ENCODE data around the gene DHDDS. TPM values are rescaled to one million over a fixed set of nuclear protein-coding genes. Genes with fewer than 3 reads are reported as not detected.
A peak's percentile ranks its signal among the peaks of the same experiment; 100 is the strongest.

Gene DHDDS
- polyA plus RNA-seq, 1 donor from 2014 or later, result 28.9 TPM

GRCh38 chr1:26417111-26417759, 14.9 kb upstream of the DHDDS start:
- Histone ChIP-seq H3K27me3 (ENCODE audit: insufficient read depth, low read depth, low read length) (no peaks in the 10 kb centered on the region), H3K79me2 (replicated peaks; ENCODE audit: insufficient read depth, low read length) (peaks cover 65% of the 10 kb centered on the region), H3K9me3 (ENCODE audit: low read length) (no peaks in the 10 kb centered on the region), H2AFZ (ENCODE audit: low read depth, low read length) (no peak overlapping the region), H3K36me3 (ENCODE audit: insufficient read depth, low read length) (no peaks in the 10 kb centered on the region), H3K4me3 (ENCODE audit: low read length) (no peak overlapping the region), H3K27ac (ENCODE audit: low read length) (no peak overlapping the region), H3K9ac (ENCODE audit: low read length) (no peak overlapping the region), H3F3A (ENCODE audit: insufficient read depth, low read length, poor library complexity, severe bottlenecking) (peaks cover 6% of the 10 kb centered on the region), H3K4me2 (ENCODE audit: low read length) (no peak overlapping the region), H4K20me1 (ENCODE audit: insufficient read depth) (no peaks in the 10 kb centered on the region), H3K9me2 (ENCODE audit: insufficient read depth, low read length) (no peaks in the 10 kb centered on the region)
- no peak for TF ChIP-seq TAF1 (IDR thresholded peaks at IDR 0.05; ENCODE audit: low read depth)
- no peak for TF ChIP-seq EZH2 (IDR thresholded peaks at IDR 0.05; ENCODE audit: borderline replicate concordance, insufficient read depth, low read length, poor library complexity, severe bottlenecking)
- TF ChIP-seq SMC3 (conservative IDR thresholded peaks at IDR 0.05; ENCODE audit: poor library complexity), result peak; percentile 72
- TF ChIP-seq CTCF (IDR thresholded peaks at IDR 0.05; ENCODE audit: poor library complexity, severe bottlenecking), result peak; percentile 75
- TF ChIP-seq RAD21 (conservative IDR thresholded peaks at IDR 0.05), result peak; percentile 67

DNA sequence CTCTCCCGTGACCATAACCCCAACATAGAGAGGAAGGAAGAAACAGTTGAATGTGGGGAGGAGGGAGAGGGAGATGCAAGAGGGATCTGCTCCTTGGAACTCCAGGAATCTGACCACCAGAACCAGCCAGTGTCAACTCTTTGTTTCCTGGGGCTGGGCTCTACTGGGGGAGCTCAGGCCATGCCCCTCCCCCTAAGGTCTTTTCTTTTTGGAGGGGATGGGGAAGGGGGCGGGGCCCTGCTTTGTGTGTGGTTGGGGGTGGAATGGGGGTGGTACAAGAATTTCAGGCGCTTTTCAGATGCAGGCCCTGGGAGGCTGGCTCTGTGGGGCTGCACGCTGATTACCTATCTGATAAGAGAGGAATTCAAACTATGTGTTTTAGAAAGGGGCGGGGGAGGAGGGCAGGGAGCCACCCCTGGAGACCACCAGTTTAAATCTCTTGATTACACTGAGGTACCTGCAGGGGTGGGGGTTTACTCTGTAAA, 13.2 kb upstream of the DHDDS start:
- H3K27ac ChIP-seq (ENCODE audit: low read length), result no peak overlapping the region
- H3K9me2 ChIP-seq (ENCODE audit: insufficient read depth, low read length), result no peaks in the 10 kb centered on the region
- peaks cover 65% of the 10 kb centered on the region for H3K79me2 ChIP-seq (replicated peaks; ENCODE audit: insufficient read depth, low read length)
- H3K4me3 ChIP-seq (ENCODE audit: low read length), result no peak overlapping the region
- TF ChIP-seq CTCF (IDR thresholded peaks at IDR 0.05; ENCODE audit: poor library complexity, severe bottlenecking), result no peak
- no peak for TF ChIP-seq TAF1 (IDR thresholded peaks at IDR 0.05; ENCODE audit: low read depth)
- TF ChIP-seq POLR2AphosphoS5 (IDR thresholded peaks at IDR 0.05), result no peak
- no peak for TF ChIP-seq EZH2 (IDR thresholded peaks at IDR 0.05; ENCODE audit: borderline replicate concordance, insufficient read depth, low read length, poor library complexity, severe bottlenecking)
- no peak overlapping the region for H3K9ac ChIP-seq (ENCODE audit: low read length)
- no peak overlapping the region for H2AFZ ChIP-seq (ENCODE audit: low read depth, low read length)
- H3K27me3 ChIP-seq (ENCODE audit: insufficient read depth, low read depth, low read length), result no peaks in the 10 kb centered on the region
- peaks cover 6% of the 10 kb centered on the region for H3F3A ChIP-seq (ENCODE audit: insufficient read depth, low read length, poor library complexity, severe bottlenecking)
- no peak overlapping the region for H3K4me2 ChIP-seq (ENCODE audit: low read length)
- H4K20me1 ChIP-seq (ENCODE audit: insufficient read depth), result no peaks in the 10 kb centered on the region
- no peaks in the 10 kb centered on the region for H3K9me3 ChIP-seq (ENCODE audit: low read length)
- no peaks in the 10 kb centered on the region for H3K36me3 ChIP-seq (ENCODE audit: insufficient read depth, low read length)

DNA sequence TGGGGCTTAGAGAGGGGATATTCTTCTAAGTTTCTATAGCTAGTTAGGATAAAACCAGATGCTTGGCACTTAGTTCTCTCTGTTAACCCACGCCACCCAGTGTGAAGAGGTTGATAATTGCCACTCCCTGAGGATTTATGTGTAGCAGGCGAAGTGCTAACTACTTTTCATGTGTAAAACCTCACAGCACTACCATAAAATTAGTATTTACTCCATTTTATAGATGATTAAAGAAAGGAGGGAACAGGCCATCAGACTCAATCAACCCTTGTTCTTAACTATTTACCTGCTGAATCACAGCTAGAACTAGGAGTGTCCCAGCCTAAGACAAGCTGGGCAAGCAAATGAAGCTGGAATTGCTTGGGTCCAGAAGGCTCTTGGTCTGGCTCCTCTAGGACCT, 12.6 kb upstream of the DHDDS start:
- Histone ChIP-seq H2AFZ (ENCODE audit: low read depth, low read length) (no peak overlapping the region), H4K20me1 (ENCODE audit: insufficient read depth) (no peaks in the 10 kb centered on the region), H3K9ac (ENCODE audit: low read length) (no peak overlapping the region), H3K27me3 (ENCODE audit: insufficient read depth, low read depth, low read length) (no peaks in the 10 kb centered on the region), H3K9me2 (ENCODE audit: insufficient read depth, low read length) (no peaks in the 10 kb centered on the region), H3K79me2 (replicated peaks; ENCODE audit: insufficient read depth, low read length) (peaks cover 65% of the 10 kb centered on the region), H3K36me3 (ENCODE audit: insufficient read depth, low read length) (no peaks in the 10 kb centered on the region), H3K4me2 (ENCODE audit: low read length) (no peak overlapping the region), H3F3A (ENCODE audit: insufficient read depth, low read length, poor library complexity, severe bottlenecking) (peaks cover 6% of the 10 kb centered on the region), H3K9me3 (ENCODE audit: low read length) (no peaks in the 10 kb centered on the region), H3K27ac (ENCODE audit: low read length) (no peak overlapping the region), H3K4me3 (ENCODE audit: low read length) (no peak overlapping the region)
- TF ChIP-seq RAD21 (conservative IDR thresholded peaks at IDR 0.05) (no peak), CTCF (IDR thresholded peaks at IDR 0.05; ENCODE audit: poor library complexity, severe bottlenecking) (no peak), MXI1 (conservative IDR thresholded peaks at IDR 0.05; ENCODE audit: poor library complexity, severe bottlenecking) (no peak), TAF1 (IDR thresholded peaks at IDR 0.05; ENCODE audit: low read depth) (no peak), EP300 (conservative IDR thresholded peaks at IDR 0.05; ENCODE audit: poor library complexity, severe bottlenecking) (no peak), SMC3 (conservative IDR thresholded peaks at IDR 0.05; ENCODE audit: poor library complexity) (no peak), POLR2AphosphoS5 (IDR thresholded peaks at IDR 0.05) (no peak), REST (IDR thresholded peaks at IDR 0.05; ENCODE audit: borderline replicate concordance) (no peak), EZH2 (IDR thresholded peaks at IDR 0.05; ENCODE audit: borderline replicate concordance, insufficient read depth, low read length, poor library complexity, severe bottlenecking) (no peak)
